Cardiac muscle cell (in vitro differentiated cells and primary cell): Measurements from ENCODE around the gene EPHB2. TPM values are rescaled to one million over a fixed set of nuclear protein-coding genes. Genes with fewer than 3 reads are reported as not detected.

Experiments used
- DNase-seq, 2 donors: peaks; one replicate each; pipeline versions ENCODE4 v3.0.0 to v3.0.0-alpha.2; 2010 to 2017; ENCODE audit warnings: low read depth in 1 of 2, low spot score in 1 of 2
- H3K27ac ChIP-seq: fragments of 200-600 bp; sonication (generic); 2 replicates; pipeline ENCODE4 v1.5.1; 2016
- H3K27me3 ChIP-seq: fragments of 200-600 bp; sonication (generic); 2 replicates; pipeline ENCODE4 v1.6.0; 2016; ENCODE audit warnings: control low read depth
- H3K36me3 ChIP-seq: fragments of 200-600 bp; sonication (generic); 2 replicates; pipeline ENCODE4 v1.5.1; 2016; ENCODE audit warnings: control low read depth
- H3K4me1 ChIP-seq: fragments of 200-600 bp; sonication (generic); 2 replicates; pipeline ENCODE4 v1.8.1; 2017; ENCODE audit warnings: low read depth, mild to moderate bottlenecking, mixed run types
- H3K4me3 ChIP-seq: fragments of 200-600 bp; sonication (generic); 2 replicates; pipeline ENCODE4 v1.5.1; 2016; ENCODE audit warnings: mild to moderate bottlenecking
- H3K9me3 ChIP-seq: fragments of 200-600 bp; sonication (generic); 2 replicates; pipeline ENCODE4 v1.5.1; 2017; ENCODE audit warnings: low read depth, mild to moderate bottlenecking, control low read depth
- CTCF ChIP-seq: IDR thresholded peaks from 2 replicates; pipeline ENCODE4 v1.5.1; 2012; ENCODE audit warnings: low read depth, mild to moderate bottlenecking, low read length
- polyA plus RNA-seq: library from polyadenylated mRNA; unstranded; fragments of >200 nt; fragmentation: Nextera tagmentation; extraction: Ambion mirVana; gene quantifications from 2 replicates; pipeline ENCODE4 v1.2.1, GENCODE V29; 2016
- total RNA-seq: library from RNA; depleted of rRNA; stranded (reverse); fragments of >200 nt; gene quantifications from 2 replicates; pipeline ENCODE4 v1.2.3, GENCODE V29; 2016

EPHB2 gene
- total and polyA plus RNA-seq, 2 experiments from 2014 or later, result 38.8 to 96.3 TPM

DNA sequence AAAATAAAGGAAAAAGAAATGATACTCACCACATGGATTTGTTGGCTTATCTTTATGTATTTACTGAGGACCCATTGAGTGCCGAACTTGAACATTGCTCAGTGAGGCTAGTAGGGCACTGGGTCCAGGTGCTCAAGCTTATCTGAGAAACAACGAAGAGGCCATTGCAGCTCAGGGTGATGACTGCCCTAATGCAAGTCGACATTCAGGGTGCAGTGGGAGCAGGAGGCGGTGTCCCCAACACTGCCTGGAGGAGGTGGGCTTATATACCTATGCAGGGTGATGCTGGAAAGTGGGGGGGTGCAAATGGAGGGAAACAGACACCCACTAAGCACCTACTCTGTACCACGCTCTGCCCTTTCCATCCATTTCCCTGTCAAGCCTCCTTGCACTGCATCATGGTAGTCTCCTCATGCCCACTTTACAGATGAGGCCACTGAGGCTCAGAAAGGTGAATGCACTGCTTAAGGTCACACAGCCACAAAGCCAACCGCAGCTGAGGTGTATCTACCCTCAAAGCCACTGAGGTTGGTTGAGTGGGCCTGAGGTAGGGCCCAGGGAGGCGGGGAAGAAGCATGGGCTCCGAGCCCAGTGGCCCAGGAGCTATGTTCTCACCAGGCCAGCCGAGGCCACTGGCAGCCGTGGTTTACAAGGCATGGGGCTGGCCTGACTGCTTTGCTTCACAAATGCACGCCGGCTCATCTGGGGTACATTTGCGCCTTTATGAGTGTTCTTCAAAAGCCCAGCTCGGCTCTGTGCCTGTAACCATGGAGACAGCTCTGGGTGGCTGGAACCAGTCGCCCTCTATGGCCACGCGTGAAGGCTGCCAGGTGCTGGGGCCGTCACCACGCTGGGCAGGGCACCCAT, 103.8 kb downstream of the EPHB2 start:
- Histone ChIP-seq H3K27ac (no peak overlapping the region), H3K36me3 (no peaks in the 10 kb centered on the region), H3K27me3 (no peaks in the 10 kb centered on the region), H3K4me3 (no peak overlapping the region), H3K4me1 (peaks cover 16% of the 10 kb centered on the region), H3K9me3 (no peaks in the 10 kb centered on the region)
- no peak for DNase-seq
- no peak for TF ChIP-seq CTCF

GRCh38 chr1:22815043-22815365, 104.4 kb downstream of the EPHB2 start:
- H3K27ac ChIP-seq, result no peak overlapping the region
- TF ChIP-seq CTCF, result no peak

DNA sequence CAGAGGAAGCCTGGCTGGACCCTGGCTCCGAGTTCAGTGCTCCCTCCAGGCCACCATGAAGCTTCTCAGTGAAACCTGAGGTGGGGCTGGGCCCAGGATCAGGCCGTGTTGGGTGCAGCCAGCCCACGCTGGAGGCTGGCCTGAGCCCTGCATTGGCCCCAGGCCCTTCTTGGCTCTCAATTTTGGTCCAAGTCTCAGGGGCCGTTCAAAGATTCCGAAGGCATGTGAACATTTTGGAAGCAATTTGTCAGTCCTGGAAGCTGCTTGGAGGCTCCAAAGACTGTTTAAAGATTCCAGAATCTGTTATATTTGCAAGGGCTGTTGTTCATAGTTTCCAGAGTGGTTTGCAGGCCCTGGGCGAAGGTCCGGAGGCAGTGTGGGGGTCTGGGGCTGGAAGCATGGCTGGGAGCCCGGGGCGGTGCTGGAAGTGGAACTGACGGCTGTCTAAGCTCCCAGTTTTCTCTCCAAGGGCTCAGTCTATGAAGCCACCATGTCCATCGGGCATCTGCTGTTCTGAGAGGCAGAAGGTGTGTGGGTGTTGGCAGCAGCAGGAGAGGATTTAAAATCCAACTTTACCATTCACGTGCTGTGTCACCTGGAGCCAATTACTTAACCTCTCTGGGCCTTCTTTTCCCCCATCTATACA, 104.9 kb downstream of the EPHB2 start:
- no peak for DNase-seq
- Histone ChIP-seq H3K36me3 (no peaks in the 10 kb centered on the region), H3K4me1 (peaks cover 16% of the 10 kb centered on the region), H3K4me3 (no peak overlapping the region), H3K9me3 (no peaks in the 10 kb centered on the region), H3K27me3 (no peaks in the 10 kb centered on the region), H3K27ac (no peak overlapping the region)
- TF ChIP-seq CTCF, result no peak

More at GRCh38 chr1:22815043-22815365, 104.4 kb downstream of the EPHB2 start:
- peaks cover 16% of the 10 kb centered on the region for H3K4me1 ChIP-seq
- no peaks in the 10 kb centered on the region for H3K36me3 ChIP-seq
- no peaks in the 10 kb centered on the region for H3K9me3 ChIP-seq
- no peak overlapping the region for H3K4me3 ChIP-seq
- no peak for DNase-seq
- H3K27me3 ChIP-seq, result no peaks in the 10 kb centered on the region

DNA sequence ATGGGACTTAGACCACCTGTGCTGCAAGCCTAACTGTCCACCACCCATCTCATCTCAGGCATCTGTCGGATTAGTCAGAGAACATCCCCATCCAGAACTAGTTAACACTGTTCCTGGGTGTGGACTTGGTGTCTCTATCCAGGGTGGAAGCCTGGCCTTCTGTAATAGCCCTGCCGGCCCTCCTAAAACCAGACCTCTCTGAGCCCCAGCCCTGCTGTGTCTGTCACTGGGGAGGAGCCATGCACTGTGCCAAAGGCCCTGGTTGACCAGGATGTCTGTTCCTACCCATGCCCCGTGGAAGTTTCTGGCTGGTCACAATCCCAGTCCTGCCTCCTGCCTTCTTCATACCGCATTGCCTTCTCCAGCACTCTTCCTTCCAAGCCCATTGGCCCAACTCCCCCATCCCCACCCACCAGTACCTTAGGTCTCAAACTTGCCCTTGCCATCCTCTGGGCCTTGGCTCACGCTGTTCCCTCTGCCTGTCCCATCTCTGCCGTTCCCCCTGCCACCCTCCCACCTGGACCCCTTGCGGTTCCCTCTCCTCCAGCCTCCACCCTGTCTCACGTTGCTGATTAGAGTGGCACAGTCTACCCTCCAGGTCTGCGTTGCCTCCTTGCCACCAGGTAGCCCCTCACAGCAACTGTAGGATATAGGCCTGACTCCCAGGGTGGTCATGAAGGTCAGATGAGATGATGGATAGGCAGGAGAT, 105.6 kb downstream of the EPHB2 start:
- no peak for DNase-seq
- Histone ChIP-seq H3K4me3 (no peak overlapping the region), H3K27ac (no peak overlapping the region), H3K4me1 (peaks cover 16% of the 10 kb centered on the region), H3K27me3 (no peaks in the 10 kb centered on the region), H3K36me3 (no peaks in the 10 kb centered on the region), H3K9me3 (no peaks in the 10 kb centered on the region)
- TF ChIP-seq CTCF, result no peak

- Histone ChIP-seq H3K4me3 (no peak overlapping the region), H3K27ac (no peak overlapping the region), H3K27me3 (no peaks in the 10 kb centered on the region), H3K9me3 (no peaks in the 10 kb centered on the region), H3K4me1 (peaks cover 16% of the 10 kb centered on the region), H3K36me3 (no peaks in the 10 kb centered on the region)
- DNase-seq, result no peak
- TF ChIP-seq CTCF, result no peak
Measured at GRCh38 chr1:22816803-22817202, 106.2 kb downstream of the EPHB2 start.
